ENCODE results near the gene CELSR1.
"Not testable (repeated sequence)": the region's sequence is repeated elsewhere in the genome, so short reads cannot be mapped to it uniquely, and the experiment has no call there.

The CELSR1 gene

GRCh38 chr22:46534901-46535630, 2.4 kb downstream of the CELSR1 start:
- no peak for DNase-seq (ENCODE audit: low read depth in 2 of 2)

DNA sequence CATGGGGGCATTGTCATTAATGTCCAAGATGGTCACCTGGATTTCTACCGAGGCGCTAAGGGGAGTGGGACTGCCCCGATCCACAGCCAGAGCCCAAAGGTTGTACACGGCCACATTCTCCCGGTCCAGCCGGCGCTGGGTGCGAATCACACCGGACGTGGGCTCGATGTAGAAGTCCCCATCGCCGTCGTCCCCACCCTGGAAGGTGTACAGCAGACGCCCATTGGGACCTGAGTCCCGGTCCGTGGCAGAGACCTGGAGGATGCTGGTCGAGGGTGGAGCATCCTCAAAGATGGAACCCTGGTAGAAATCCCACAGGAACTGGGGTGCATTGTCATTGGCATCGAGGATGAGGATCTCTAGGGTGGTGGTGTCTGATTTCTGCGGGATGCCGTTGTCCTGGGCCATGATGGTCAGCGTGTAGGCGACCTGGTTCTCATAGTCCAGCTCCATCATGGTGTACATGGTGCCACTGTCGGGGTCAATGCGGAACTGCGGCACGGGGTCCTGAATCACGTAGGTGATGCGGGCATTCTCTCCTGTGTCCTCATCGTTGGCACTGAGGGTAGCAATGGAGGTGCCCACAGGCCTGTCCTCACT, 3.1 kb downstream of the CELSR1 start:
- no peak for DNase-seq (ENCODE audit: low read depth in 2 of 2)

GRCh38 chr22:46533070-46533833, 4.2 kb downstream of the CELSR1 start:
- no peak for DNase-seq (ENCODE audit: low read depth in 2 of 2)

GRCh38 chr22:46532416-46532815, 5.0 kb downstream of the CELSR1 start:
- DNase-seq (ENCODE audit: low read depth in 2 of 2), result no peak

- no peak for DNase-seq (ENCODE audit: low read depth in 2 of 2)
Measured at GRCh38 chr22:46531581-46532175, 5.7 kb downstream of the CELSR1 start.

GRCh38 chr22:46528121-46528610, 9.3 kb downstream of the CELSR1 start:
- DNase-seq (ENCODE audit: low read depth in 2 of 2), result no peak

- DNase-seq (ENCODE audit: low read depth in 2 of 2), result no peak
Measured at GRCh38 chr22:46526244-46526839, 11.1 kb downstream of the CELSR1 start.

DNA sequence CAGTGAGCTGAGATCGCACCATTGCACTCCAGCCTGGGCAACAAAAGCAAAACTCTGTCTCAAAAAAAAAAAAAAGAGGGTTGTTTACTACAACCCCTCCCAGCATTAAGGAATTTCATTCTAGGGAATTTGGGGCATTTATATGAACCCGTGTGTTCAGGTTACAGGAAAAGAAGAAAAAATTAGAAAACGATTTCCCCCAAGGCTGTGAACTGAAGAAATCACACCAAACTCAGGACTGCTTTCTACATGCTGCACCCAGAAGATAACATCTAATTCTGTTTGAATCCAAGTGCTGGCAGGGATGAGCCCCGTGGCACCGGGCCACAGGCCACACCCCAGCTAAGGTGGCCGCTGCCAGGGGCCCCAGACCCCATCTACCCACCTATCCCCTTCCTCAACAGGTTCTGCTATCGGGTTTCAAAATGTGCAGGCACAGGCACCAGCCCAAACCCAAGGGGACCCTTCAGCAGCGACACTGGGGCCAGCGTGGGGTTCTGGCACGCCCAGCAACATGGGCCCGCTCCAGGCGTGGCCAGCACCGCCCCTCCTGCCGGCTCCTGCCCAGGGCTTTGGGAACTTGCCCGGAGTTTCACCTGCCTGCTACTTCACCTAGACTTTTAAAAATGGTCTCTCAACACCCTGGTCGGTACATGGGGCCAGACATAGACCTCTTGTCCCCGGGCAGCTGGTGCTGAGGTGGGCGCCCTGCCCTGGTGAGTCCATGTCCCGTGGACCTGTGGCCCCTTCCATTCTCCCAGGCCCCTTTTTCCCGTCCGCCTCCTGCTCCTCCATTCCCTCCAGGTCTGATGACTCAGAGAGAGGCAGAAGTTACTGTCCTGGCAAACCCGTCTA, 11.8 kb downstream of the CELSR1 start:
- DNase-seq (ENCODE audit: low read depth in 2 of 2), result no peak

DNA sequence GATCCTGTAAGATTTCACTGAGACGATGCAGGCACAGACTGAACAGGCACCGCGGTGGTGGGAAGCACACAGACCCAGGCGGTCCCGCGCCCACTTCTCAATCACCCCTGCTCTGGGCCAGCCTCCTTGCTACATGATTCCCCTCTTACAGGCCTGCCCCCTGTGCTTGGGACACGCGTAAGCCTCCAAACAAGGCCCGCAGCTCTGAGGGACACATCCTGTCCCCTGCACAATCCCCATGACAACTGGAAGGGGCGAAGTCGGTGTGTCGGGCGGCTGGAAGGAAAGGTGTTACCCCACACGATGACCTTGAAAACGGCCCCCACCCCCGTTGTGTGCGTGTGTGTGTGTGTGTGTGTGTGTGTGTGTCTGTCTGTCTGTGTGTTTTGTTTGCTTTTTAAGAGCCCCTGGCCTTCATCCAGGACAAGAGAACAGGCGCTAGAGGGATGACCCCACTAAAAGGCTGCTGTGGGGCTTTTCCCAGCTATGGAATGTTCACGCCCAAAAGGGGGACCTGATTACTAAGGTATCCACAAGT, 13.1 kb downstream of the CELSR1 start:
- no peak for DNase-seq (ENCODE audit: low read depth in 2 of 2)

DNA sequence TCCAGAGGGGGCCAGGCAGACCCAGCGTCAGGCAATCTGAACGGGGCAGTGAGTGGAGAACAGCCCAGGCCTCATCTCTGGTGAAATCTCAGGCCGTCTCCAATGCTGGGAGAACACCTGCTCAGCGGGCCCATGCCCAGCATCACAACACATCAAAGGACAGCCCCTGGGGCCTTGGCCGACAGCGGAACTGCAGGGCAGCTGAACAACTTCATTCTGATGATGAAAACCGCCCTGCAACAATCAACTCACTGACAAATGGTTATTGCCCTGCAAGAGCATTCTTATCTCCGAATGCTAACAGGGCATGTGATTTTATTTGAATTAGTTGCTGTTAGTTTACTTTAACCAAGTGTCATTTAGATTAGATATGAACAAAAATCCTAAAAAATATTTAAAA, 14.6 kb downstream of the CELSR1 start:
- DNase-seq (ENCODE audit: low read depth in 2 of 2), result no peak

GRCh38 chr22:46521994-46522393, 15.4 kb downstream of the CELSR1 start:
- DNase-seq (ENCODE audit: low read depth in 2 of 2), result no peak

DNA sequence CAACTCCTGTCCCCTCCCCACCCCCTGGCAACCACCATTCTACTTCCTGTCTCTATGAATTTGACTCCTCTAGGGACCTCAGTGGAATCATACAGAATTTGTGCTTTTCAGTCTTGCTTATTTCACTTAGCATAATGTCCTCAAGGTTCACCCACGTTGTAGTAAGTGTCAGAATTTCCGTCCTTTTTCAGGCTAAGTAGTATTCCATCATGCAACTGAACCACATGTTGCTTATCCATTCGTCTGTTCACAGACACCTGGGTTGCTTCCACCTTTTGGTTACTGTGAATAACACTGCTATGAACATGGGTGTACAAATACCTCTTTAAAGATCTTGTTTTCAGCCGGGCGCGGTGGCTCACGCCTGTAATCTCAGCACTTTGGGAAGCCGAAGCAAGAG, 16.5 kb downstream of the CELSR1 start:
- DNase-seq (ENCODE audit: low read depth in 2 of 2), result no peak

DNA sequence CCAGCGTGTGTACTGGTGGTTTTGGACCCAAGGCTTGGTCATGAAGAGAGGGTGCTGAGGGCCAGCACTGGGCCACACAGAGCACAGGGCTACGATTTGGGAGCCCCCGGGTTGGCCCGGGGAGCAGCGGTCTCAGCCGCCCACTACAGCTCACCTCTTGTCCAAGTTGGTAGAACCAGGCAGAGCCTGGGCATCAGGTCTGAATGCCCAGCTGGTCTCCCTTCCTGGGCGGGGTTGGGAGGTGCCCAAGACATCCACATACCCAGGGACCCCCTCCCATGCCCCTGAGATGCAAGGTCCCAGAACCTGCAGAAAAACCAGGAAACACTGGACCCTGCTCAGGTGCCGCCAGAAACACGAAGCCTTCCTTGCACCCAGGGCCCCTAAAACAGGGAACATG, 18.0 kb downstream of the CELSR1 start:
- DNase-seq (ENCODE audit: low read depth in 2 of 2), result no peak

DNA sequence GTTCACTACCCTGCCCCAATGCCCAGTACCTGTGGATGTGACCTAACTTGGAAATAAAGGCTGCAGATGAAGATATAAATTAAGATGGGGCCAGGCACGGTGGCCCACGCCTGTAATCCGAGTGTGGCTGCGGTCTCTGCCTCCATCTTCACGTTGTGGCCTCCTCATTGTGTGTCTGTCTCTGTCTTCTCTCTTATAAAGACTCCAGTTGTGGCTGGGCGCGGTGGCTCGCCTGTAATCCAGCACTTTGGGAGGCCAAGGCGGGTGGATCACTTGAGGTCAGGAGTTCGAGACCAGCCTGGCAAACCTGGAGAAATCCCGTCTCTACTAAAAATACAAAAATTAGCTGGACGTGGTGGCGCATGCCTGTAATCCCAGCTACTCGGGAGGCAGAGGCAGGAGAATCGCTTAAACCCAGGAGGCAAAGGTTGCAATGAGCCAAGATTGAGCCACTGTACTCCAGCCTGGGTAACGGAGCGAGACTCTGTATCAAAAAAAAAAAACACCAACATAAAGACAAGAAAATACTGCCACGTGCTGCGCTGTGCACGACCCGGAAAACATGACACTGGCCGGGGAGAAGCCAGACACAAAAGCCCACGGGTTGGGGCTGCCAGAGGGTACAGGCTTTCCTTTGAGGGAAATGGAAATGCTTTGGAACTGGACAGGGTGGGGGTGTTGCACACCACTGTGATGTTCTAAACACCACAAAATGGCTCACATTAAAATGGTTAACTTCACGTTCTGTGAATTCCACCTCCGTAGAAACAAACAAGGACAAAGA, 18.7 kb downstream of the CELSR1 start:
- DNase-seq (ENCODE audit: low read depth in 2 of 2), result no peak

DNA sequence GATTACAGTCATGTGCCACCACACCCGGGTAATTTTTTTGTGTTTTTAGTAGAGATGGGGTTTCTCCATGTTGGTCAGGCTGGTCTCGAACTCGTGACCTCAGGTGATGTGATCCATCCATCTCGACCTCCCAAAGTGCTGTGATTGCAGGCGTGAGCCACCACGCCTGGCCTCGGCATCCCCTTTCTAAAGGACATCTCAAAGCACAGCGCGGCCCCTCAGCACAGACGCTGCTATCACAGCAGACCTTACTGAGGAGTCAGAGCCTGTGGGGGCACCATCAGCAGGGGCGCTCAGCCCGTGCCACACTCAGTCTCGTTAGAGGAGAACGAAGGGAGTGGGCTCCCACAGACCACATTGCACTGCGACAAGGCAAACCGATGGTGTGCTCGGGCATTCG, 19.4 kb downstream of the CELSR1 start:
- no peak for DNase-seq (ENCODE audit: low read depth in 2 of 2)

DNA sequence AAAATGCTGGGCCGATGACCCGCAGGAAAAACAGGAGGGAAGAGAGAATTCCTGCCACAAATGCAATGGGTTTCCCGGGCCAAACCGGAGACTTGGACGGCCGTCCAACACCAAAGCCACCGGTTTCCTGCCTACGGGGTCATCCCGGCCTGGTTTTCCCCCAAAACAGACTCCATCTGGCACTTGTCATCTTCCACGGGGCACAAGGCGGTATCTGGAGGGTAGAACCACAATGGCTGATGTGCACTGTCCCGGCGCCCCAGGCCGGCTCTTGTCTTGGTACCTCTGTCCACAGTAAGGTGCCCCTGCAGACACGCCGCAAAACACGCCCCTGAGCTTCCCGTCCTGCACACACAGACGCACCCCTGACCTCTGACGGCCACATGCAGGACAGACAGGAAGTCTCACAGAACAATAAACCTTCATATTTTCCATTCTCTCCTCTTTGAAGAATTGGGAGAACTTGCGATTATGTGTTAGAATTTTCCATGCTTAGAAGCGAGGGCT, 20.1 kb downstream of the CELSR1 start:
- no peak for DNase-seq (ENCODE audit: low read depth in 2 of 2)

GRCh38 chr22:46516638-46517037, 20.8 kb downstream of the CELSR1 start:
- no peak for DNase-seq (ENCODE audit: low read depth in 2 of 2)

- DNase-seq (ENCODE audit: low read depth in 2 of 2), result not testable (repeated sequence)
Measured at GRCh38 chr22:46516112-46516487, 21.3 kb downstream of the CELSR1 start.

GRCh38 chr22:46515208-46516111, 22.0 kb downstream of the CELSR1 start:
- no peak for DNase-seq (ENCODE audit: low read depth in 2 of 2)
